Stimulated activated CD4-positive, alpha-beta T cell treated with anti-CD3 and anti-CD28 coated beads, Interleukin-12 subunit alpha, Interleukin-12 subunit beta, amount 100 ng/mL, for 24 hours (primary cell): ENCODE results near the gene CNTN1.
"Not testable (repeated sequence)": the region's sequence is repeated elsewhere in the genome, so short reads cannot be mapped to it uniquely, and the experiment has no call there.

Experiments
- DNase-seq, 2 experiments: peaks; one replicate each; pipeline ENCODE4 v3.0.0-alpha.2; 2020; ENCODE audit warnings: low read depth in 2 of 2

CNTN1 gene

GRCh38 chr12:41032386-41032785, 340.1 kb downstream of the CNTN1 start:
- no peak for DNase-seq

- DNase-seq, result no peak
Measured at GRCh38 chr12:41034686-41035085, 342.4 kb downstream of the CNTN1 start.

GRCh38 chr12:41039461-41039860, 347.2 kb downstream of the CNTN1 start:
- DNase-seq, result no peak

GRCh38 chr12:41045509-41045908, 353.3 kb downstream of the CNTN1 start:
- no peak for DNase-seq

- no peak for DNase-seq
Measured at GRCh38 chr12:41049033-41049432, 356.8 kb downstream of the CNTN1 start.

- DNase-seq, result no peak
Measured at GRCh38 chr12:41051954-41052353, 359.7 kb downstream of the CNTN1 start.

- DNase-seq, result no peak
Measured at GRCh38 chr12:41052441-41052840, 360.2 kb downstream of the CNTN1 start.

- no peak for DNase-seq
Measured at GRCh38 chr12:41053046-41053445, 360.8 kb downstream of the CNTN1 start.

GRCh38 chr12:41055875-41056577, 363.8 kb downstream of the CNTN1 start:
- no peak for DNase-seq

- no peak for DNase-seq
Measured at GRCh38 chr12:41058266-41058665, 366.0 kb downstream of the CNTN1 start.

- no peak for DNase-seq
Measured at GRCh38 chr12:41061192-41061591, 369.0 kb downstream of the CNTN1 start.

- DNase-seq, result no peak
Measured at GRCh38 chr12:41064411-41064810, 372.2 kb downstream of the CNTN1 start.

- DNase-seq, result no peak
Measured at GRCh38 chr12:41067941-41068645, 375.9 kb downstream of the CNTN1 start.

GRCh38 chr12:41073633-41074472, 381.6 kb downstream of the CNTN1 start:
- no peak for DNase-seq

- no peak for DNase-seq
Measured at GRCh38 chr12:41074473-41074769, 382.2 kb downstream of the CNTN1 start.

- DNase-seq, result no peak
Measured at GRCh38 chr12:41076114-41076513, 383.9 kb downstream of the CNTN1 start.

- not testable (repeated sequence) for DNase-seq
Measured at GRCh38 chr12:41081241-41081640, 389.0 kb downstream of the CNTN1 start.

GRCh38 chr12:41089438-41089837, 397.2 kb downstream of the CNTN1 start:
- no peak for DNase-seq

- DNase-seq, result no peak
Measured at GRCh38 chr12:41092115-41092514, 399.9 kb downstream of the CNTN1 start.

- DNase-seq, result no peak
Measured at GRCh38 chr12:41096797-41097196, 404.6 kb downstream of the CNTN1 start.

- no peak for DNase-seq
Measured at GRCh38 chr12:41100572-41100971, 408.3 kb downstream of the CNTN1 start.

- DNase-seq, result no peak
Measured at GRCh38 chr12:41101806-41102205, 409.6 kb downstream of the CNTN1 start.

GRCh38 chr12:41103614-41104013, 411.4 kb downstream of the CNTN1 start:
- DNase-seq, result no peak
